Tongue (tissue), 2 donors: ENCODE results near the gene JHY. TPM values are rescaled to one million over a fixed set of nuclear protein-coding genes. Genes with fewer than 3 reads are reported as not detected.

ENCODE experiments used
- DNase-seq: peaks from one replicate; pipeline ENCODE4 v3.0.0-alpha.2; 2015
- total RNA-seq: library from RNA; depleted of rRNA; stranded (reverse); fragments of >200 nt; gene quantifications from one replicate; pipeline ENCODE4 v1.2.3, GENCODE V29; 2014

Gene JHY
- total RNA-seq, 1 donor from 2014 or later, result 1.1 TPM

GRCh38 chr11:122954455-122954854 is 71.9 kb downstream of the JHY start:
- DNase-seq, result no peak

- DNase-seq, result no peak
These were observed 81.4 kb downstream of the JHY start for GRCh38 chr11:122963961-122964360.

GRCh38 chr11:122976061-122976733 is 93.6 kb downstream of the JHY start:
- no peak for DNase-seq

GRCh38 chr11:122976734-122977469 is 94.3 kb downstream of the JHY start:
- no peak for DNase-seq

GRCh38 chr11:122977470-122978298 is 95.1 kb downstream of the JHY start:
- no peak for DNase-seq

GRCh38 chr11:122978299-122978620 is 95.7 kb downstream of the JHY start:
- DNase-seq, result no peak

- DNase-seq, result no peak
These were observed 96.7 kb downstream of the JHY start for GRCh38 chr11:122979103-122979814.

- DNase-seq, result no peak
These were observed 97.4 kb downstream of the JHY start for GRCh38 chr11:122979815-122980595.

GRCh38 chr11:122981388-122982264 is 99.1 kb downstream of the JHY start, which contains the start of gene BSX:
Gene BSX (minus strand): TSS chr11:122981834. CDS start chr11:122981671, 163 bp downstream.
- peak; percentile 86 for DNase-seq

- DNase-seq, result no peak
These were observed 101.1 kb downstream of the JHY start for GRCh38 chr11:122983438-122984185.

GRCh38 chr11:122984186-122985011 is 101.8 kb downstream of the JHY start:
- no peak for DNase-seq

GRCh38 chr11:122995526-122995925 is 113.0 kb downstream of the JHY start:
- no peak for DNase-seq

- DNase-seq, result no peak
These were observed 116.3 kb downstream of the JHY start for GRCh38 chr11:122998727-122999366.

GRCh38 chr11:123000721-123001120 is 118.2 kb downstream of the JHY start:
- DNase-seq, result no peak

GRCh38 chr11:123006860-123007542 is 124.4 kb downstream of the JHY start:
- no peak for DNase-seq
